GM12892 (cell line): ENCODE measurements around the gene CLEC1A.

Source experiments
- POLR2A ChIP-seq: IDR thresholded peaks from 2 replicates; pipeline ENCODE4 v1.6.1; 2011; ENCODE audit warnings: low read depth, low read length, control low read depth
- POLR2AphosphoS5 ChIP-seq: IDR thresholded peaks from 2 replicates; pipeline ENCODE4 v1.6.1; 2011; ENCODE audit warnings: low read depth, low read length, control low read depth

- TF ChIP-seq POLR2A, result no peak
- no peak for TF ChIP-seq POLR2AphosphoS5
These were observed 2.9 kb upstream of the CLEC1A start for GRCh38 chr12:10101648-10102220.
